NCI-H748 treated with DMSO at 0.1 percent for 48 hours (cell line): ENCODE results near the gene PDGFRA.

ENCODE experiments used
- DNase-seq: peaks from one replicate; lab custom pipeline; 2025; lab: John Stamatoyannopoulos, UW

The PDGFRA gene

DNA sequence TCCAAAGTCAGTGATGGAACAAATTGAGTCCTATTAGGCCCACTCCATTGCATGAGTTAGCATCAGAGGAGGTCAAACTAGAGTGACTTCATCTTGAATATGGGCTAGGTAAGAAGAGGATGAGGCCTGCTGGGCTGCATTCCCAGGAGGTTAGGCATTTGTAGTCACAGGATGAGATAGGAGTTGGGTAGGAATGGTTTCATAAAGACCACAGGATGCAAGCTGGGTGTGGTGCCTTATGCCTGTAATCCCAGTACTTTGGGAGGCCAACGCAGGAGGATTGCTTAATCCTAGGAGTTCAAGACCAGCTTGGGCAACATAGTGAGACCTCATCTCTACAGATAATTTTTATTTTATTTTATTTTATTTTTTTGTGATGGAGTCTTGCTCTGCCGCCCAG, 26.8 kb downstream of the PDGFRA start:
- no peak for DNase-seq

DNA sequence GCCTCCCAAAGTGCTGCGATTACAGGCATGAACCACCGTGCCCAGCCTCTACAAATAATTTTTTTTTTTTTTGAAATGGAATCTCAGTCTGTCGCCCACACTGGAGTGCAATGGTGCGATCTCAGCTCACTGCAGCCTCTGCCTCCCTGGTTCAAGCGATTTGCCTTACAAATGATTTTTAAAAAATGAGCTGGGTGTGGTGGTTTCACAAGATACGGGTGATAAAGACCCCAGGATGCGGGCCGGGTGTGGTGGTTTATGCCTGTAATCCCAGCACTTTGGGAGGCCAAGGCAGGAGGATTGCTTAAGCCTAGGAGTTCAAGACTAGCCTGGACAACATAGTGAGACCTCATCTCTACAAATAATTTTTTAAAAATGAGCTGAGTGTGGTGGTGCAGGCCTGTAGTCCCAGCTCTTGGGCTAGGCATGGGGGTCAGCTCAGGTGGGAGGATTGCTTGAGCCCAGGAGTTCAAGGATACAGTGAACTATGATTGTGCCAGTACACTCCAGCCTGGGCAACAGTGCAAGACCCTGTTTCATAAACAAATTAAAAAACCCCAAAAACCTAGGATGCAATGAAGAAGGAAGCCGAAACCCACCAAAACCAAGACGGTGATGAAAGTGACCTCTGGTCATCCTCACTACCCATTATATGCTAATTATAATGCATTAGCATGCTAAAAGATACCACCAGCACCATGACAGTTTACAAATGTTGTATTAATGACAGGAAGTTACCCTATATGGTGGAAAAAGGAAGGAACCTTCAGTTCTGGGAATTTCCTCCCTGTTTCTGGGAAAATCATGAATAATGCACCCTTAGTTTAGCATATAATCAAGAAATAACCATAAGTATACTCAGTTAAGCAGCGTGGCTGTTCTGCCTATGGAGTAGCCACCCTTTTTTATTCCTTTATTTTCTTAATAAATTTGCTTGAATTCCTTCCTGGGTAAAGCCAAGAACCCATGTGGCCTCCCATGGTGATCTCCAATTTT, 27.7 kb downstream of the PDGFRA start:
- no peak for DNase-seq

DNA sequence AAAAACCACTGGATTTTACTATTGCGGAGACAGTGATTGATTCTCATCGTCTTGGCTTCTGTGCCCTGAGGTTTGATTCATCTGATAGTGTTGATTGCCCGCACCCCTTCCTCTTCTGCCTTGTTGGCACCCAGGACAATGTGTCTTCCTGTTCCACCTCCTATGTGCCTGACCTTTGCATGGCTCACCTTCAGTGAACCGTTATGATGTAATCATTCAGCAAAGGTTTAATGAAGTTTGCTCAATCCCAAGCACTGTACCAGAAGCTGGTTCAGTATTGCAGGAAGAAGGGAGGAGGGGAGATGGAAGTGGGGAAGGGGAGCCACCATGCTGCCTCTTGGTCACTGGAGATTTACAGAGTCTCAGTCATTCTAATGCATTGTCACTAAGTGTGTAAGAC, 36.3 kb downstream of the PDGFRA start:
- no peak for DNase-seq

DNA sequence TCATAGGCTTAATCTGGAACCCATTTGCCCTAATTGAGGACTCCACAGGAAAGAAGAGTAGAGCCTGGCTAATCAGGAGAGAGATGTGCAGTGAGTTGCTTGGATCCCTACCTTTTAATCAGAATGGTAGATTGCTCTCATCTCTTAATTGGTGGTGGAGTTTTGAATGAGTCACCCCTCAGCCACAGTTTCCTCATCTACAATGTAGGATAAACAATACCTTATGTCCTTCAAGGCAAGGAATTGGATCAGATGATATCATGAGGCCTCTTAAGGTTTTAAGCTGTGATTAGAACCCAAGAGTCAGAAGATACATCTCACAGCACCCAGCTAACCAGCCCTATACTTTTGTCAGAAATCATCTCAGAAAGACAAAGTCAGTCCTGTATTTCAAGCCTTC, 39.1 kb downstream of the PDGFRA start:
- no peak for DNase-seq

DNA sequence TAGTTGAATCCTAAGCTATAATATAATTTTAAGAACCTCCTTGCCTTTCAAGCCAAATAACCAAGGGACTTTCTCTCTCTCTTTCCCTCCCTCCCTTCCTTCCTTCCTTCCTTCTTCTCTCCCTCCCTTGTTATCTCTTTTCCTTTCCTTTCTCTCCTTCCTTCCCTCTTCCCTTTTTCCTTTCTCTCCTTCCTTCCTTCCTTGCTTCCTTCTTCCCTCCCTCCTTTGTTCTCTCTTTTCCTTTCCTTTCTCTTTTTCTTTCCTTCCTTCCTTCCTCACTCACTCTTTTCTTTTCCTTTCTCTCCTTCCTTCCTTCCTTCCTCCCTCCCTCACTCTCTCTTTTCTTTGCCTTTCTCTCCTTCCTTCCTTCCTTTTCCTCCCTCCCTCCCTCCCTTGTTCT, 42.4 kb downstream of the PDGFRA start:
- DNase-seq, result no peak

DNA sequence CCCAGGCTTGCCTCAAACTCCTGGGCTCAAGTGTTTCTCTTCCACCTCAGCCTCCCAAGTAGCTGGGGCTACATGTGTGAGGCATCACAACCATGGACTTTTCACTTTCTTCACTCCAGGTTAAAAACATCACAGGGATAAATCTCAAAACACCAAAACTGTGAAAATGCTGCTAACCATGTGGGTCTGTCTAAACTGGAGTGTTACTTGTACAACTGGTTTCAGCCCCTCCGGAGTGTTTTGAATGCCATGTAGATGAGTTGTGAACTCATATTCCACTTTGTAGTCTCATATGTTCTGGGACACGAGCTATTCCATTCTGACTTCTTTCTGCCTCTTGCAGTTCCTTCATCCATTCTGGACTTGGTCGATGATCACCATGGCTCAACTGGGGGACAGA, 43.0 kb downstream of the PDGFRA start:
- DNase-seq, result no peak

DNA sequence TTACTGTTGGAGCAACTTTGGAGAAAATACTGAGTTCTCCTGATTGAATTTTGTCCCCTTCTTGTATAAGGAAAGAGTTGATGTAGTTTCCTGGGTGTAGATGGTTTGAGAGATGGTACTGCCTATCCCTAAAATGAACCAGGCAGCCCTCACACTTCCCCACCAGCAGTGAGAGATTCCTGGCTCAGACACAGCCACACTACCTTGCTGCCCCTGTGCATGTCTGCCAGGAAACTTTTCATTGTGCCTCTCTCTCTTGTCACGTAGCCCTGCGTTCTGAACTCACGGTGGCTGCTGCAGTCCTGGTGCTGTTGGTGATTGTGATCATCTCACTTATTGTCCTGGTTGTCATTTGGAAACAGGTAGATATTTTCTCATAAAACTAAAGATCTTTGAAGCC, 45.2 kb downstream of the PDGFRA start:
- no peak for DNase-seq

DNA sequence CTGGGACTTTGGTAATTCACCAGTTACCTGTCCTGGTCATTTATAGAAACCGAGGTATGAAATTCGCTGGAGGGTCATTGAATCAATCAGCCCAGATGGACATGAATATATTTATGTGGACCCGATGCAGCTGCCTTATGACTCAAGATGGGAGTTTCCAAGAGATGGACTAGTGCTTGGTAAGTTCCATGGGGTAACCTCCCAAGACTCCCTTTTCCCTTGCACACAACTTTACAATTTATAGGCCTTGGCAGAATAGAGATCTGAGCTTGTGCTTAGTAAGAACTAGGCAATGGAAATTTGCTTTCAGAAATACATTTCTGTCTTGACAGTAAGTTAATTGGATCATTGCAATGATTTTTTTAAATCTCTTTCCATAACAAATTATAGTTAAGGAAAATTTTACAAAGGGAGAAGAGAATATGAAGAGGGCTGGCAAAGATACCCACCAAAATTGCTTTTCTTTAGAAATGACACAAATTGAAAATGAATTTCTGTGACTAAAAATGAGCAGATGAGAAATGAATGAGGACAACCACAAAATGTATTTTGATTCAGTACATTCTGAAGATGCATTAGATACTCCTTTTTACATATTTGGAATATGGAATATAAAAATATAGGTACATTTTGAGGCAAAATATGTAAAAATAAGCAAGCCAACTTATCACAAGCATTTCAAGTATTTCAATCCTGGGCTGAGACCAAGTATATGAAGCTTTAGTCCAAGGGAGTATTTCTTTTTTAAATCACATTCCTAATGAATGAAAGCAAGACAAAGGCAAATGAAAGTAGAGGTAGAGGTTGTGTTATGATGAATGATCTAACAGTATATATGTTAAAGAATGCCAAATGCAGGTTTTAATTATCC, 45.9 kb downstream of the PDGFRA start:
- no peak for DNase-seq

DNA sequence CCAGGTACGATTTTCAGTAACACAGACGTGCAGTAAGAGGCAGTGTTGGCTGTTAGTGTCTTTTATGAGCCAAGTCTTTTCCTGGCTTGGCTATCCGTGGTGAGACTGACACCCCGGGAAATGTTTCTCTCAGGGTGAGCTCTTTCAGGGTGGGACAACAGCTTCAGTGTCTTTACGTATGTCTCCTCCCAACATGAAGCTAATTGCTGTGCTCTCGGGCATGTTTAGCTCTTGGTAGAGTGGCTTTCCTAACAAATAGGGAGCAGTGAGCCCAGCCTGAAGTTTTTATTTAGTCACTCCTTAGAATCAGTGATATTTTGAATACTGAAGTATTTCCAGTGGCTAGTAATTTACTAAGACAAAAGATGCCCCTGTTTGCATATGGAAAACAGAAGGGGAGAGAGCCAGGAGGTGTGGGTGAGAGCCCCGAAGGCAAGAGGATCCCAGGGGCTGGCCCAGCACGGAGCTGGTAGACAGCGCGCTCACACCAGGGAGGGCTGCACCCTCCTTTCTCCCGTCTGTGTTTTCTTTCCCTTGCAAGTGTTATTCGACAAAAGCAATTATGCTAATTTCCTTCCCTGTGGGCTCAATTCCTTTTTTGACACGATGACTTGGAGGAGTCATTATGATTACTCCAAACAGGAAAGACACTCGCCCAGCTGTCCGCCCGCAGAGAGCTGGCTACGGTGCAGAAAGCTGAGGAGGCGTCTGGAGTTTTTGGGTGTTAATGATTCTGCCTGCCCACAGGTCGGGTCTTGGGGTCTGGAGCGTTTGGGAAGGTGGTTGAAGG, 47.7 kb downstream of the PDGFRA start:
- DNase-seq, result no peak

DNA sequence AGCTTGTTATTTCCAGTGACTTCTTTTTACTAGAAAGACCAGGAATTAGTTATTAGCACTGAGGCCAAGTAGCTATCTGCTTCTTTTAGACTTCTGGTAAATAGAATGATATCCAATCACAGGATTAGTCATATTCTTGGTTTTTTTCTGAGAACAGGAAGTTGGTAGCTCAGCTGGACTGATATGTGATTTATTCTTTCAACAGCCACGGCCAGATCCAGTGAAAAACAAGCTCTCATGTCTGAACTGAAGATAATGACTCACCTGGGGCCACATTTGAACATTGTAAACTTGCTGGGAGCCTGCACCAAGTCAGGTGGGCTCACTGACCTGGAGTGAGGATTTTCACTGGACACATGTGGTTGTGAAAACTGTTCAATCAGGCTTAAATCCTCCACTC, 48.6 kb downstream of the PDGFRA start:
- DNase-seq, result no peak

DNA sequence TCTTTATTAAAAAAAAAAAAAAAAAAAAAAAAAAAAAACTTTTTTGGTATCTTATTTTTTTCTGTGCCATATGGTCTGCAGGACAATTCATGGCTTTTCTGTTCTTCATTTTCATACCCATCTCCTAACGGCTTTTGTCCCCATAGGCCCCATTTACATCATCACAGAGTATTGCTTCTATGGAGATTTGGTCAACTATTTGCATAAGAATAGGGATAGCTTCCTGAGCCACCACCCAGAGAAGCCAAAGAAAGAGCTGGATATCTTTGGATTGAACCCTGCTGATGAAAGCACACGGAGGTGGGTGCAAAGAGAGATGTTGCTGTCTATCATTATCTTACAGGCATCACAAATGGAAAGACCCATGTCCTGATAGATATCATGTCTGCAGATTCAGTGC, 49.1 kb downstream of the PDGFRA start:
- no peak for DNase-seq

DNA sequence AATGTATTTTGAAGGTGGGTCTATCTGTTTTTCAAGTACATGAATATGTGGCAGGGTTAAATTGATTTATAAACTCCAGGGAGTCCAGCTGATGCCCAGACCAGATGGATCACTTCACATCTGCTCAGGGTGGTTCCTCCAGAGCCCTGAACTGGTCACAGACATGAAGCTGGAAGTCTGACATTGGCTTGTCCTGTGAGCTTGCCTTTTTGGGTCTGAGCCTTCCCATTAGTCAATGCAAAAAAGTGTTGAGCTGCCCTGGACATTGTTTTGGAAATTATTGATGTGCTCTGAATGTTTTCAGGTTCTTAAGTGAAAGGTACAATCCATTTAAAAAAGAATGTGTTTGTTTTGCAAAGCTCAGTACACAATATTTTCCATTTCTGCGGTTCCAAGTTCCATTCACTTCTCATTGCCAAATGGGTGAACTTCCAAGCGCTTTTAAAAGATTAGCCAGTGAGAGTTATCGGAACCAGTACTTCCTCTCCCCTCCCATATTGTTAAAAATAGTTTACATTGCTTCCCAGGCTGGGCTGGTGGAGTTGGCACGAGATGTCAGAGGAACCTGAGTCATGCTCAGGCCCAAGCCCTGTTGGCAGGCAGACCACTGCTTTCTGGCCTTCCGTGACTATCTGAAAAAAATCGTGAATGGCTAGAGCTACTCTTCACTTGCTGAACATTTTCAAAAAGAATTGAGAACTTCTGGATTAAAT, 52.1 kb downstream of the PDGFRA start:
- no peak for DNase-seq

DNA sequence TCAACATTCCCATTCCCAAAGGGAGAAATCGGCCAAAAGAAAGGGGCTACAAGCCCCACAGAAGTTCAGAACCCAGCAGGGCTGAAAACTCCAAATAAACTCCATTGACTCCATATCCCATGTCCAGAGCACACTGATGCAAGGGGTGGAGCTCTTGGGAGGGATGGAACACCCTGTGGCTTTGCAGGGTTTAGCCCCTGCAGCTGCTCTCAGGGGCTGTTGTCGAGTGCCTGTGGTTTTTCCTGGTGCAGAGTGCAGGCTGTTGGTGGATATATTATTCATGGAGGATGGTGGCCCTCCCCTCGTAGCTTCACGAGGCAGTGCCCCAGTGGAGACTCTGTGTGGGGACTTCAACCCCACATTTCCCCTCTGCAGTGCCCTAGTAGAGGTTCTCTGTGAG, 53.7 kb downstream of the PDGFRA start:
- no peak for DNase-seq

DNA sequence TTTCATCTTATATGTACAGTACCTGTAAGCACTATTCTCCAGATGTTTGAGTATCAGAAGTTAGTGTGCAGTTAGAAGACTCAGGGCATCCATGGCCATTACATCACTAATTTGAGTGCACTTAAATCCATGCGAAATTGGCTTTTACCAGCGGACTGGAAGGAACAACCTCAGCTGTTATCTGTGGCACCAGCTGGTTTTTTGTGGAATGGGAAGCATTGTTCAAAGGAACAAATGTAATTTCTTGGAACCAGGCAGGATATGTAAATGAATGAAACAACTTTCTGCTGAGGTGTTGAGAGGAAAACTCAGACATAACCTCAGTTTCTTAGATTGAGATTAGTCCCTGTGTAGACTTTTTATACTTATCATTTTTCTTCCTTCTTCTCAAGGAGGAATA, 60.2 kb downstream of the PDGFRA start:
- no peak for DNase-seq

DNA sequence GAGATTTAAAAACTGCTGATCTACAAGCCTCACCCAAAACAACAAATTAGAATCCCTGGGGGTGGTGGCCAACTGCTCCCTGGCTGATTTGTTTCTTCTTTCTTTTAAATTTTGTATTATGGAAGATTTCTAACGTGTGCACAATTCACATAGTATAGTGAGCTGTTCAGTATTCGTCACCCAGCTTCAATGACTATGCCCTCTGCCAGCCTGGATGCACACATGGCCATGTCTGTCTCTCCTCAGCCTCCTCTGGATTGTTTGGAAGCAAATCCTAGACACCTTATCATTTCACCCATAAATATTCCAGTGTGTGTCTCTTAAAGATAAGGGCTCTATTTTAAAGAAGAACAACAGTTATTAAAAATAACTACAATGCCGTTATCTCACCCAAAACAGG, 61.9 kb downstream of the PDGFRA start:
- no peak for DNase-seq

DNA sequence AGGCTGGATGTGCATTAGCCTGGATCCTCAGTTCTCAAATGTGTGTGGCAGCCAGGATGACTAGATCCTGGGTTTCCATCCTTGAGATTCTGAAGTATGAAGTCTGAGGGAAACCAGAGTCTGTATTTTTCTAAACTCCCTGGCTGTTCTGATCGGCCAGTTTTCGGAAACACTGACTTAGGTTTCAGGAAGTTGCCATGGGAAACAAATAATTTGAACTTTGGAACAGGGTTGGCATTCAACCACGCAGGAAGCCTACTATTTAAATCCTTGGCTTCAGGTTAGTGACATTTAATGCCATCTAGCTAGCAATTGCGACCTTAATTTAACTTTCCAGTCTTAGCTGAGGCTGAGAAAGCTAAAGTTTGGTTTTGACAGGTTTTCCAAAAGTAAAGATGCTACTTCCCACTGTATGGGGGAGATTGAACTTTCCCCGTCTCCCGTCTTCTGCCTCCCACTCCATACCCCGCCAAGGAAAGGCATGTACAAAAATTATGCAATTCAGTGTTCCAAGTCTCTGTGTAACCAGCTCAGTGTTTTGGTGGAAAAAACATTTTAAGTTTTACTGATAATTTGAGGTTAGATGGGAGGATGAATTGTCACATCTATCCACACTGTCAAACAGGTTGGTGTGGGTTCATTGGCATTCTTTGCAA, 67.6 kb downstream of the PDGFRA start:
- DNase-seq, result no peak

DNA sequence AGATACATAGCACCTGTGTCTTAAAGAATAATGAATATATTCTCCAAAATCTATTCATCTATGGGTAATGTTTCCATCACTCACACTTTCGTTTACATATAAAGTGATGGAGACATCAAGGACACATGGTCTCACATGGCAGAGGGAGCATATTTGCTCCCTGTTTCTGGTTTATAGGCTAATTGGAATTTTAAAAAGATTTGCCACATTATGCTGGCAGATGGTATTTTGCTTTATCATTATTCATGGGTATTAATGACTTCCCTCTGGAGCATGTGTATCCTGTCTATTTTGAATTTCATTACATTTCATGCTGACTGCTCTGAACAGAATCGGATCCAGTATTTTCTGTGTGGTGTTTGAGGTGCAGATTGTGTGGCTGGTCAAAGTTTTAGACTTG, 79.0 kb downstream of the PDGFRA start:
- DNase-seq, result no peak

DNA sequence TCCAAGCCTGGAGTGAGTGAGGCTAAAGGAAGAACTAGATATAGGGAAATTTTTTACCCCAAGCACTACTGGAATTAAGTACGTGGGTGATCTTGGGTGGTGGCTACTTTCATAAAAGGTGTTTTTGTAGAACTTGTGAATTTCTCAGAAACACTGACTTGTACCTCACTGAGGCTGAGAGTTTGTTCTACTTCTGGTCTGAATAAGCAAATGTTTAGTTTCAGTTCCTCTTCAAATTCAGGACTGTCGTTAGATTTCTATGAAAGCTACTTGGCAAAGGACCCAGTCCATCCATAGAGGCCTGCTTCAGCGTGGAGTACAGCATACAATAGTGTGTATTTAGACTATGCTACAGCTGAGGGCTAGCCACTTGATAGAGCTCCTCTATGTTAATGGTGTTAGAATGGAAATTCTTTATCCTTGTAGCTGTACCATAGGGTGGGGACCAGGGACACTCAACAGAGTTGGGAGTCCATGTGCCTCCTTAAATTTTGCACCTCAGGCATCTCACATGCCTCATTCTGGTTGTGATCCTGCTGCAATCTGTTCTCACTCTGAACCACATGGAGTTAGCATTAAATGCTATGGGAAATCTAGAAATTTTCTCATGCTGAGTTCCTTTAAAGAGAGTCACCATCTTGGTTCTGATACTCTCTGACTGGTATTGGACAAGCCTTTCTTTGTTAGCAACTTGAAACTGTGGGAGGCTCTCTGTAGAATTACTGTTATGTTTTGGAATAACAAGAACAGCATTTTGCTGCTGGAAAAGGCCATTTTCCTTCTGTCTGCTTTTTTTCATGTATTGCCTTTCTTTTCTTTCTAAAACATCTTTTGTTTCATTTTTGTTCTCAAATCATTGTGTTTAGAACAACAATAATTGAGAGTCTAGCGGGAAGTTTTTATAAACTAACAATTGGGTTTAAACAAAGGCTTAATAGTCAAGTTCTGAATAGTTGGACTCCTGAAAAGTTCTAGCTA, 86.8 kb downstream of the PDGFRA start:
- no peak for DNase-seq

DNA sequence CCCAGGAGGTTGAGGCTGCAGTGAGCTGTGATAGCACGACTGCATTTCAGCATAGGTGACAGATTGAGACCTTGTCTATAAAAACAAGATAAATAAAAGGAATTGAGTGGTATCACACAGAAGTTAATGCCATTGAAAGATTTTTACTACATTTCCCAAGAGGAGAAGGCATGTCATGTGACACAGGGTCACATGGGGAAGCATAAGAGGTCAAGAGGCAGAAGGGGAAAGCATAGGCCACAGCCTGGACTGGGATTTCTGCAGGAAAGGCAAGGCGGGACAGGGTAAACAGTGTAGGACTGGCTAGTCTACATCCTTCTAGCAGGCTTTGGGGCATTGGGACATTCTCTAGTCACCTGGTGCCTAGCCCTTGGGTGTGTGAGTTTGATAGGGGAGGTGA, 88.6 kb downstream of the PDGFRA start:
- no peak for DNase-seq

DNA sequence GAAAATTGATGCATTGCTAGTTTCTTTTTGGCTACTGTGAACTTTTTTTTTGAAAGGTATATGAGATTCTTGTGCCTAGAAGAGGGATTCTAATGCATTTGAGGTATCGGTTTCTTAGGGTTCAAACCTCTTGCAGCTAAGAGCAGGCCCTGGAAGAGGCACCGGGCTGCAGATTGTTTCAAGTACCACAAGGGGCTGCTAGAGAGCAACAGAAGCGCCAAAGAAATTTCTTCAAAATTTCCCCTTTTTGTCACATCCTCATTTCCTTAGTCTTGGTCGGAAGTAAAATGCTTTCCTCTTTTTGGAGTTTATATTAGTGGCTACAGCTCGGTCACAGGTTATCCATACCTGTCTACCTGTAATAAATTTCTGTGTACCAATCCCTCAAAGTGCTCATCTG, 89.8 kb downstream of the PDGFRA start:
- no peak for DNase-seq
